Stimulated activated naive CD8-positive, alpha-beta T cell treated with anti-CD3 and anti-CD28 coated beads, Interleukin-15, Interleukin-2, amounts not matched to agents 100 U/mL and 50 U/mL, for 24 hours (primary cell): ENCODE measurements around the gene ARL8A.
"Not testable (repeated sequence)": the region's sequence is repeated elsewhere in the genome, so short reads cannot be mapped to it uniquely, and the experiment has no call there.

Source experiments
- ATAC-seq: fragments of 150-1000 bp; cut with Tn5 transposase; one replicate; pipeline ENCODE4 v1.10.0; 2021
- DNase-seq: peaks from one replicate; pipeline ENCODE4 v3.0.0; 2021

ARL8A gene

GRCh38 chr1:202173993-202174392, 29.5 kb upstream of the ARL8A start:
- DNase-seq (no peak), ATAC-seq (no peak)

GRCh38 chr1:202172015-202172355, 27.4 kb upstream of the ARL8A start:
- DNase-seq (no peak), ATAC-seq (peak; percentile 34)

- DNase-seq: no peak
- no peak for ATAC-seq
Observed at GRCh38 chr1:202171292-202172014, 26.9 kb upstream of the ARL8A start.

GRCh38 chr1:202170726-202171125, 26.2 kb upstream of the ARL8A start:
- ATAC-seq (no peak), DNase-seq (no peak)

GRCh38 chr1:202168861-202169260, 24.3 kb upstream of the ARL8A start:
- DNase-seq: no peak
- ATAC-seq: no peak

- ATAC-seq (no peak), DNase-seq (no peak)
Observed at GRCh38 chr1:202167708-202168415, 23.3 kb upstream of the ARL8A start.

GRCh38 chr1:202167054-202167453, 22.5 kb upstream of the ARL8A start:
- DNase-seq, ATAC-seq: not testable (repeated sequence)

GRCh38 chr1:202165942-202166843, 21.7 kb upstream of the ARL8A start:
- ATAC-seq: peak; percentile 7
- DNase-seq: peak; percentile 34

GRCh38 chr1:202165267-202165941, 20.9 kb upstream of the ARL8A start:
- DNase-seq (peak; percentile 81), ATAC-seq (peak; percentile 37)

GRCh38 chr1:202164271-202165037, 19.9 kb upstream of the ARL8A start:
- DNase-seq (peak; percentile 79), ATAC-seq (peak; percentile 21)

- ATAC-seq (no peak), DNase-seq (peak; percentile 37)
Observed at GRCh38 chr1:202163281-202164270, 19.0 kb upstream of the ARL8A start.

- ATAC-seq (no peak), DNase-seq (peak; percentile 52)
Observed at GRCh38 chr1:202162418-202163280, 18.1 kb upstream of the ARL8A start.

- peak; percentile 85 for DNase-seq
- ATAC-seq: peak; percentile 35
Observed at GRCh38 chr1:202162047-202162417, 17.5 kb upstream of the ARL8A start.

GRCh38 chr1:202161151-202162046, 16.9 kb upstream of the ARL8A start:
- DNase-seq: peak; percentile 36
- no peak for ATAC-seq

- DNase-seq (peak; percentile 96), ATAC-seq (peak; percentile 45)
Observed at GRCh38 chr1:202160377-202160940, 15.9 kb upstream of the ARL8A start, which contains the start of gene PTPN7. PTPN7 (minus strand) TSS chr1:202160602; CDS start chr1:202159402, 1,200 bp downstream.

GRCh38 chr1:202159534-202160371, 15.2 kb upstream of the ARL8A start:
- ATAC-seq (peak; percentile 61), DNase-seq (peak; percentile 88)
